MM.1S (cell line): ENCODE results near the gene BRIX1.

ENCODE experiments used
- EZH2phosphoT487 ChIP-seq: fragments of 300-600 bp; sonication (generic); IDR thresholded peaks from 2 replicates; pipeline ENCODE4 v1.6.1; 2018; ENCODE audit warnings: antibody characterized with exemption, low read length
- TF ChIP-seq, protein P1 (sequence below): fragments of 300-600 bp; sonication (generic); IDR thresholded peaks from 2 replicates; pipeline ENCODE4 v1.5.1; 2016; ENCODE audit warnings: antibody characterized with exemption, low read length, mixed read lengths

DNA sequence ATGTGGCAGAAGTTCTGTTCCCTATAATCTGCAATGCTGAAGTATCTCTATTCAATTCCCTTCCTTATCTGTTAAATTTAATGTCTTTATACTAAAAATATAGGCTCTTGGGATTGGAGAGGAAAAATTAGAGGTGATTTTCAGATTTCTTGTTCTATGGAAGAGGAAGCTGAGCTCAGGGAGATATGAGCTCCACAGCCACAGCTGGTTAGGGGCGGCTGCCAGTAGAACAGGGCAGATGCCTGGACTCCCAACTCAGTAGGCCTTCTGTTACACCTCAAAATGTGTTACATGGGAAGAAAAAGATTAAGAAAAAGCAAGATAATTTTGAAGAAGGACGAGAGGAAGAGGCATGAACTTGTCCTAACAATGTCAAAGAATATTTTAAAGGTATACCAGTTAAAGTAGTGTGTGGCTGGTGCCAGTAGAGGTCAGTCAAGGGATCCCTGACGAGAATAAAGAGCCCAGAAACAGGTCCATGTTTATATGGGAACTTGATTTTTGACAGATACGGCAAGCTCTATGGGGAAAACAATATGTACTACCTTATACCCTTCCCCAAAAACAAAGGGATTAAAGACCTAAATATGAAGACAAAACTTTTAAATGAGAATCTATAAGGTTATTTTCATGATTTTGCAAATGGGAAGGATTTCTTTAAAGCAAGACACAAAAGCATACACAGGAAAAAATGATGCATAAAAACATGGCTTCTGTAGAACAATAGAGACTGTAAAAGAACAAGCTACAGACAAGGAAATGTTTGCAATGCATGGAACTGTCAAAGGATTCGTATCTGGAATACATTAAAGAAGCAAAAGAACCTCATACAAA lies 42.6 kb downstream of the BRIX1 start:
- TF ChIP-seq, protein P1, sequence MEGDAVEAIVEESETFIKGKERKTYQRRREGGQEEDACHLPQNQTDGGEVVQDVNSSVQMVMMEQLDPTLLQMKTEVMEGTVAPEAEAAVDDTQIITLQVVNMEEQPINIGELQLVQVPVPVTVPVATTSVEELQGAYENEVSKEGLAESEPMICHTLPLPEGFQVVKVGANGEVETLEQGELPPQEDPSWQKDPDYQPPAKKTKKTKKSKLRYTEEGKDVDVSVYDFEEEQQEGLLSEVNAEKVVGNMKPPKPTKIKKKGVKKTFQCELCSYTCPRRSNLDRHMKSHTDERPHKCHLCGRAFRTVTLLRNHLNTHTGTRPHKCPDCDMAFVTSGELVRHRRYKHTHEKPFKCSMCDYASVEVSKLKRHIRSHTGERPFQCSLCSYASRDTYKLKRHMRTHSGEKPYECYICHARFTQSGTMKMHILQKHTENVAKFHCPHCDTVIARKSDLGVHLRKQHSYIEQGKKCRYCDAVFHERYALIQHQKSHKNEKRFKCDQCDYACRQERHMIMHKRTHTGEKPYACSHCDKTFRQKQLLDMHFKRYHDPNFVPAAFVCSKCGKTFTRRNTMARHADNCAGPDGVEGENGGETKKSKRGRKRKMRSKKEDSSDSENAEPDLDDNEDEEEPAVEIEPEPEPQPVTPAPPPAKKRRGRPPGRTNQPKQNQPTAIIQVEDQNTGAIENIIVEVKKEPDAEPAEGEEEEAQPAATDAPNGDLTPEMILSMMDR: peak; percentile 62
- no peak for TF ChIP-seq EZH2phosphoT487
